ENCODE measurements around the gene PSEN1.
"Not testable (repeated sequence)": the region's sequence is repeated elsewhere in the genome, so short reads cannot be mapped to it uniquely, and the experiment has no call there.

PSEN1 gene

DNA sequence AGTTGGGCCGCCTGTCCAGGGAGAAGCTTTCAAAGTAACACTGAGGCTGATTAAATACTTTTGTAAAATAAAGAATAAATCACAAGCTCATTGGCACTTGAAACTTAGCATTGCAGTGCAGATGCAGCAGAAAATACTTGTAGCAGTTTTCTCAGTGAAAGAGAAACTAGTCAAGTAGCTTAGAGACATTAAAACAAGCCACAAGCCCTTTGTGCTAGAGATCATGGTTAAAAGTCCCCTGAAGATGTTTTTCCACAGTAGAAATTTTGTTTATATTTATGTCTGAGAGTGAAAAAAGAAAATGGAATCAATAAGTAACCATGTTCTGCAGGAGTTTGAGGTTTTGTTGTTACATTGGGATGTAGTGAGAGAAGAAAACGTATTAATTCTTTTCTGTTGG, 5.9 kb downstream of the PSEN1 start:
- Mint-ChIP-seq H3K9me3 (no peaks in the 10 kb centered on the region), H3K4me3 (no peak overlapping the region), H3K27ac (no peak overlapping the region), H3K27me3 (no peaks in the 10 kb centered on the region), H3K36me3 (peaks cover 6 to 21% of the 10 kb centered on the region in 2 donors), H3K4me1 (peaks cover 19 to 33% of the 10 kb centered on the region in 2 donors)
- ATAC-seq (replicated peaks): no peak
- DNase-seq: no peak

- Mint-ChIP-seq H3K36me3 (peaks cover 2 to 18% of the 10 kb centered on the region in 2 donors), H3K27ac (no peak overlapping the region), H3K9me3 (no peaks in the 10 kb centered on the region), H3K4me1 (peaks cover 16 to 26% of the 10 kb centered on the region in 2 donors), H3K27me3 (no peaks in the 10 kb centered on the region), H3K4me3 (no peak overlapping the region)
- ATAC-seq (replicated peaks) (no peak), DNase-seq (no peak)
These were observed 6.7 kb downstream of the PSEN1 start for GRCh38 chr14:73143003-73143402.

- no peak overlapping the region for H3K4me3 Mint-ChIP-seq
These were observed 7.3 kb downstream of the PSEN1 start for GRCh38 chr14:73143617-73144016.

GRCh38 chr14:73145371-73145770, 9.1 kb downstream of the PSEN1 start:
- peaks cover 7 to 30% of the 10 kb centered on the region in 2 donors for H3K36me3 Mint-ChIP-seq
- no peak overlapping the region for H3K4me3 Mint-ChIP-seq
- H3K27ac Mint-ChIP-seq: no peak overlapping the region
- H3K27me3 Mint-ChIP-seq: no peaks in the 10 kb centered on the region
- H3K9me3 Mint-ChIP-seq: no peaks in the 10 kb centered on the region
- DNase-seq (no peak), ATAC-seq (replicated peaks) (no peak)
- peaks cover 17 to 26% of the 10 kb centered on the region in 2 donors for H3K4me1 Mint-ChIP-seq

More at GRCh38 chr14:73143617-73144016, 7.3 kb downstream of the PSEN1 start:
- no peaks in the 10 kb centered on the region for H3K9me3 Mint-ChIP-seq
- DNase-seq: no peak
- H3K4me1 Mint-ChIP-seq: peaks cover 16 to 26% of the 10 kb centered on the region in 2 donors
- no peak for ATAC-seq (replicated peaks)
- no peaks in the 10 kb centered on the region for H3K27me3 Mint-ChIP-seq
- H3K27ac Mint-ChIP-seq: no peak overlapping the region
- H3K36me3 Mint-ChIP-seq: peaks cover 2 to 21% of the 10 kb centered on the region in 2 donors

DNA sequence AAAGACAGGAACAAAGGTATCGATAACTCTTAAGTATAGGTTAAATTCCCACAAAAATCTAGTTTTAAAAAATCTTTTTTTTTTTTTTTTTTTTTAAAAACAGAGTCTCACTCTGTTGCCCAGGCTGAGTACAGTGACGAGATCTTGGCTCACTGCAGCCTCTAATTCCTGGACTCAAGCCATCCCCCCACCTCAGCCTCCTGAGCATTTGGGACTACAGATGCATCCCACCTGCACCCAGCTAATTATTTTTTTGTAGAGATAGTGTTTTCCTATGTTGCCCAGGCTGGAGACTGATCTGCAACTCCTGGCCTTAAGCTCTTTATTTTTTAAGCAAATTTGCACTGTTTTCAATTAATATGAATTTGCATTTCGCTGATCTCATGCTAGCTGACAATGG, 9.8 kb downstream of the PSEN1 start:
- Mint-ChIP-seq H3K9me3 (no peaks in the 10 kb centered on the region), H3K36me3 (peaks cover 9 to 26% of the 10 kb centered on the region in 2 donors), H3K27me3 (no peaks in the 10 kb centered on the region), H3K4me1 (peaks cover 13 to 20% of the 10 kb centered on the region in 2 donors), H3K27ac (no peak overlapping the region), H3K4me3 (no peak overlapping the region)
- DNase-seq (no peak), ATAC-seq (replicated peaks) (no peak)

- Mint-ChIP-seq H3K9me3 (no peaks in the 10 kb centered on the region), H3K4me1 (peaks cover 0 to 6% of the 10 kb centered on the region in 2 donors), H3K27me3 (no peaks in the 10 kb centered on the region), H3K4me3 (no peak overlapping the region), H3K36me3 (peaks cover 9 to 20% of the 10 kb centered on the region in 2 donors), H3K27ac (no peak overlapping the region)
- DNase-seq (no peak), ATAC-seq (replicated peaks) (no peak)
These were observed 13.4 kb downstream of the PSEN1 start for GRCh38 chr14:73149753-73150152.

GRCh38 chr14:73153272-73153671, 17.0 kb downstream of the PSEN1 start:
- H3K27ac Mint-ChIP-seq: no peak overlapping the region
- no peak for DNase-seq

GRCh38 chr14:73162251-73162650, 25.9 kb downstream of the PSEN1 start:
- DNase-seq: no peak
- Mint-ChIP-seq H3K4me3 (no peak overlapping the region), H3K9me3 (no peaks in the 10 kb centered on the region), H3K4me1 (no peaks in the 10 kb centered on the region), H3K27ac (no peak overlapping the region), H3K27me3 (no peaks in the 10 kb centered on the region), H3K36me3 (peaks cover 28 to 41% of the 10 kb centered on the region in 2 donors)
- ATAC-seq (replicated peaks): no peak

More at GRCh38 chr14:73153272-73153671, 17.0 kb downstream of the PSEN1 start:
- no peak for ATAC-seq (replicated peaks)
- no peaks in the 10 kb centered on the region for H3K9me3 Mint-ChIP-seq
- H3K4me1 Mint-ChIP-seq: peaks cover 0 to 2% of the 10 kb centered on the region in 2 donors
- peaks cover 12 to 28% of the 10 kb centered on the region in 2 donors for H3K36me3 Mint-ChIP-seq
- no peak overlapping the region for H3K4me3 Mint-ChIP-seq
- H3K27me3 Mint-ChIP-seq: no peaks in the 10 kb centered on the region

GRCh38 chr14:73166399-73166798, 30.1 kb downstream of the PSEN1 start:
- no peak for ATAC-seq (replicated peaks)
- no peak for DNase-seq
- Mint-ChIP-seq H3K9me3 (no peaks in the 10 kb centered on the region), H3K27ac (no peak overlapping the region), H3K36me3 (peaks cover 30 to 41% of the 10 kb centered on the region in 2 donors), H3K27me3 (no peaks in the 10 kb centered on the region), H3K4me3 (no peak overlapping the region), H3K4me1 (no peaks in the 10 kb centered on the region)

- Mint-ChIP-seq H3K36me3 (peaks cover 30 to 42% of the 10 kb centered on the region in 2 donors), H3K4me3 (no peak overlapping the region), H3K27me3 (no peaks in the 10 kb centered on the region), H3K4me1 (no peaks in the 10 kb centered on the region), H3K9me3 (no peaks in the 10 kb centered on the region), H3K27ac (no peak overlapping the region)
- DNase-seq (no peak), ATAC-seq (replicated peaks) (no peak)
These were observed 31.4 kb downstream of the PSEN1 start for GRCh38 chr14:73167727-73168126.

GRCh38 chr14:73168274-73168673, 32.0 kb downstream of the PSEN1 start:
- Mint-ChIP-seq H3K27ac (no peak overlapping the region), H3K9me3 (no peaks in the 10 kb centered on the region), H3K4me3 (no peak overlapping the region), H3K27me3 (no peaks in the 10 kb centered on the region), H3K4me1 (no peaks in the 10 kb centered on the region), H3K36me3 (peaks cover 35 to 47% of the 10 kb centered on the region in 2 donors)
- no peak for ATAC-seq (replicated peaks)
- no peak for DNase-seq

GRCh38 chr14:73168691-73169090, 32.4 kb downstream of the PSEN1 start:
- Mint-ChIP-seq H3K27ac (no peak overlapping the region), H3K27me3 (no peaks in the 10 kb centered on the region), H3K9me3 (no peaks in the 10 kb centered on the region), H3K4me3 (no peak overlapping the region), H3K36me3 (peaks cover 33 to 45% of the 10 kb centered on the region in 2 donors), H3K4me1 (no peaks in the 10 kb centered on the region)
- no peak for DNase-seq
- ATAC-seq (replicated peaks): no peak

DNA sequence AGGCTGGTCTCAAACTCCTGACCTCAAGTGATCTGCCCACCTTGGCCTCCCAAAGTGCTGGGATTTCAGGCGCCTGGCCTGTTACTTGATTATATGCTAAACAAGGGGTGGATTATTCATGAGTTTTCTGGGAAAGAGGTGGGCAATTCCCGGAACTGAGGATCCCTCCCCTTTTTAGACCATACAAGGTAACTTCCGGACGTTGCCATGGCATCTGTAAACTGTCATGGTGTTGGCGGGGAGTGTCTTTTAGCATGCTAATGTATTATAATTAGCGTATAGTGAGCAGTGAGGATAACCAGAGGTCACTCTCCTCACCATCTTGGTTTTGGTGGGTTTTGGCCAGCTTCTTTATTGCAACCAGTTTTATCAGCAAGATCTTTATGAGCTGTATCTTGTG, 33.5 kb downstream of the PSEN1 start:
- not testable (repeated sequence) for H3K9me3 Mint-ChIP-seq; H3K4me1 Mint-ChIP-seq; DNase-seq; H3K27me3 Mint-ChIP-seq; H3K27ac Mint-ChIP-seq; ATAC-seq (replicated peaks); H3K4me3 Mint-ChIP-seq
- peaks cover 40 to 45% of the 10 kb centered on the region in 2 donors for H3K36me3 Mint-ChIP-seq

GRCh38 chr14:73170686-73171085, 34.4 kb downstream of the PSEN1 start:
- Mint-ChIP-seq H3K4me1 (no peaks in the 10 kb centered on the region), H3K9me3 (no peaks in the 10 kb centered on the region), H3K27me3 (no peaks in the 10 kb centered on the region), H3K4me3 (no peak overlapping the region), H3K27ac (no peak overlapping the region), H3K36me3 (peaks cover 38 to 45% of the 10 kb centered on the region in 2 donors)
- DNase-seq: no peak
- ATAC-seq (replicated peaks): no peak

GRCh38 chr14:73172500-73172899, 36.2 kb downstream of the PSEN1 start:
- Mint-ChIP-seq H3K4me3 (no peak overlapping the region), H3K4me1 (no peaks in the 10 kb centered on the region), H3K36me3 (peaks cover 40 to 53% of the 10 kb centered on the region in 2 donors), H3K27me3 (no peaks in the 10 kb centered on the region), H3K9me3 (no peaks in the 10 kb centered on the region), H3K27ac (no peak overlapping the region)
- DNase-seq: no peak
- no peak for ATAC-seq (replicated peaks)

Measured in stimulated activated naive B cell treated with anti-CD40 and anti-IgM and Interleukin-4, amounts not matched to agents 10 μg/mL and 1 μg/mL and 100 μg/mL, for 72 hours (primary cell).